Lower leg skin (tissue), 4 donors: ENCODE data around the gene KAZN. TPM values are rescaled to one million over a fixed set of nuclear protein-coding genes. Genes with fewer than 3 reads are reported as not detected.

Experiments used
- DNase-seq, 2 donors: peaks; one replicate each; pipeline ENCODE4 v3.0.0-alpha.2; 2019; ENCODE audit warnings: low spot score in 2 of 2
- H3K4me3 ChIP-seq: fragments of 200-600 bp; sonication (generic); 2 replicates; pipeline ENCODE4 v1.5.1; 2017; ENCODE audit warnings: mild to moderate bottlenecking, low read depth; ENCODE audit not compliant: poor library complexity, severe bottlenecking
- POLR2A ChIP-seq, 2 donors: fragments of 450-650 bp; IDR thresholded peaks; one replicate each; pipeline ENCODE4 v1.6.1; 2016 to 2017; ENCODE audit warnings: antibody characterized with exemption in 2 of 2, mild to moderate bottlenecking in 1 of 2, moderate library complexity in 1 of 2
- whole genome bisulfite sequencing, 2 donors: methylation state at CpG; one replicate each; pipeline ENCODE4 v1.1.5; 2018; 5-methylcytosine and 5-hydroxymethylcytosine counted together
- intact Hi-C: fragments of 100-400 bp; cut with DNase I; formaldehyde crosslinking; loops from one replicate; pipeline ENCODE4 v1.15.0; 2023; ENCODE audit warnings: low total_unique reads
- total RNA-seq, 4 donors: library from RNA; depleted of rRNA; stranded (reverse); fragments of >200 nt; gene quantifications; one replicate each; pipeline ENCODE4 v1.1.0, GENCODE V29; 2016
- TF ChIP-seq, protein P1 (sequence below), 3 donors: fragments of 450-650 bp; IDR thresholded peaks; one replicate each; pipeline ENCODE4 v1.5.1; 2016; ENCODE audit warnings: antibody characterized with exemption in 3 of 3, mild to moderate bottlenecking in 3 of 3, moderate library complexity in 2 of 3

KAZN gene
- total RNA-seq, 4 donors from 2014 or later: 21.4 to 36.0 (median 28.4) TPM

DNA sequence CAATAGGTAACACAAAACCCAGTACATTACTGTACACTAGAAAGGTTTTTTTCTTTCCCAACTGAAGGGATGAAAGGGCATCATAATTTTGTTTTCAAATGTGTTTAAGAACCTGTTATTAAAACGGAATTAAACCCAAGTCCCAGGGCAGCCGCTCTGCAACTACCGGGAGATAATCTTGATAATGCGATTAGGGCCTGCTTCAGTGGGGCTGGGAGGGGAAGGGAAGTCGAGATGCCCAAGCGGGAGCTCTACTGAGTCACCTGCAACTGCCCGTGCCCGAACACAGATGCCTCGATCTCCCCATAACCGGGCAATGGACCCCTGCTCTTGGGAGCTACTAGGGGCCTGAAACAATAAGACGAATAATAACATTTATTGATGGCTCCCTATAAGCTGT is 61.4 kb downstream of the KAZN start:
- DNase-seq: no peak
- TF ChIP-seq, protein P1, sequence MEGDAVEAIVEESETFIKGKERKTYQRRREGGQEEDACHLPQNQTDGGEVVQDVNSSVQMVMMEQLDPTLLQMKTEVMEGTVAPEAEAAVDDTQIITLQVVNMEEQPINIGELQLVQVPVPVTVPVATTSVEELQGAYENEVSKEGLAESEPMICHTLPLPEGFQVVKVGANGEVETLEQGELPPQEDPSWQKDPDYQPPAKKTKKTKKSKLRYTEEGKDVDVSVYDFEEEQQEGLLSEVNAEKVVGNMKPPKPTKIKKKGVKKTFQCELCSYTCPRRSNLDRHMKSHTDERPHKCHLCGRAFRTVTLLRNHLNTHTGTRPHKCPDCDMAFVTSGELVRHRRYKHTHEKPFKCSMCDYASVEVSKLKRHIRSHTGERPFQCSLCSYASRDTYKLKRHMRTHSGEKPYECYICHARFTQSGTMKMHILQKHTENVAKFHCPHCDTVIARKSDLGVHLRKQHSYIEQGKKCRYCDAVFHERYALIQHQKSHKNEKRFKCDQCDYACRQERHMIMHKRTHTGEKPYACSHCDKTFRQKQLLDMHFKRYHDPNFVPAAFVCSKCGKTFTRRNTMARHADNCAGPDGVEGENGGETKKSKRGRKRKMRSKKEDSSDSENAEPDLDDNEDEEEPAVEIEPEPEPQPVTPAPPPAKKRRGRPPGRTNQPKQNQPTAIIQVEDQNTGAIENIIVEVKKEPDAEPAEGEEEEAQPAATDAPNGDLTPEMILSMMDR (IDR thresholded peaks at IDR 0.05): no peak
- no peak for TF ChIP-seq POLR2A (IDR thresholded peaks at IDR 0.05)
- intact Hi-C loops: no loop called here
- WGBS, 2 donors: 87 to 94% methylated on average over 11 of the region's 11 CpGs
- no peak overlapping the region for H3K4me3 ChIP-seq

DNA sequence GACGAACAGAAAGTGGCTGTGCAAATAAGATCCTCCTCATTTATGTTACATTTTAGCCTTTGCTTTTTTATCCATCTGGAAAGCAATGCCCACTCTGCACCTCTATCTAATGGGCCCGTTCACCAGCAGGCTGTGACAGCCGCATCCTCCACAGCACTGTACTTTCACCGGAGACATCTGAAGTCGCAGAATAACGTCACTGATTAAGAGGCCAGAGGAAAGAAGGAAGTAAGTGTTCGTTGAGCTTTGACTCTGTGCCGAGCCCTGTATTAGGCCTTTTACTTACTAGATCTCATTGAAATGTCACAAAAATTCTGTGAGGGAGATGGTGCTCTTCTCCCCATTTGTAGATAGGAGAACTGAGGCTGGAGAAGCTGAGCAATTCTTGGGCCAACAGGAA is 62.3 kb downstream of the KAZN start:
- TF ChIP-seq, protein P1 (IDR thresholded peaks at IDR 0.05): no peak
- no peak for TF ChIP-seq POLR2A (IDR thresholded peaks at IDR 0.05)
- H3K4me3 ChIP-seq: no peak overlapping the region
- intact Hi-C loops: no loop called here
- 67 to 69% methylated on average over 8 of the region's 8 CpGs for WGBS, 2 donors
- DNase-seq: no peak

DNA sequence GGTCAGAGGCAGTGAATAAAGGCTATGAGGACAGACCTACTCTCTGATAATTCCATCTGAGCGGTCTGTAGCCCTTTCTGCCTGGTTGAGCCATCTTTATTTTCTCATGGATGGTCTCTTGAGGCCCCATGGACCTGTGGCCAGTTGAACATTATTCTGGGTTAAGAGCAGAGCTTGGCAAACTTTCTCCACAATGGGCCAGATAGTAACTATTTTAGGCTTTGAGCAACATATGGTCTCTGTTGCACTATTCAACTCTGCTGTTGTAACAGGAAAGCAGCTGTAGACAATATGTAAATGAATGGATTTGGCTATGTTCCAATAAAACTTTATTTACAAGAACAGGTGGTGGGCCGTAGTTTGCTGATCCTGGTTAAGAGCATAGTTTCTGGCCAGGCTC is 62.7 kb downstream of the KAZN start:
- TF ChIP-seq, protein P1 (IDR thresholded peaks at IDR 0.05): no peak
- TF ChIP-seq POLR2A (IDR thresholded peaks at IDR 0.05): no peak
- WGBS, 2 donors: 81 to 82% methylated on average over 2 of the region's 2 CpGs
- no peak overlapping the region for H3K4me3 ChIP-seq
- DNase-seq: no peak
- intact Hi-C loops: no loop called here

DNA sequence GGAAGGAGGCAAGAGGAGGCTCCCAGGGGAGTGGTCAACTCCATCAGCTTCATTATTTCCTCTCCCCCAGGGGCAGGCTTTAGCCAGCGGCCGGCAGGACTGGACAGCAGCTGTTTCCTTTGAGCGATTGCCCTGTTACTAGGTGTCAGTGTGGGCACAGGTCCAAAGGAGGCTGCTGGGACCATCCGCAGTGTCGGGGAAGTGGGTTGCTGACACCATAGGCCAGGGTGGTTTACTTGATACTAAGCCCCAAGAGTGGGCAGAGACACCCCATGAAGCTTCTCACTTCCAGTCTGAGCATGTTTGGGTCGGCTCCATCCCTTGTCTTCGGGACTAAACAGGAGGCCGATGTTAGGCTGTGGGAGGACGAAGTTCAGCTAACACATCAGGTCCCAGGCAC is 63.6 kb downstream of the KAZN start:
- intact Hi-C loops: no loop called here
- no peak overlapping the region for H3K4me3 ChIP-seq
- WGBS, 2 donors: 70 to 83% methylated on average over 6 to 9 of the region's 9 CpGs
- no peak for TF ChIP-seq POLR2A (IDR thresholded peaks at IDR 0.05)
- TF ChIP-seq, protein P1 (IDR thresholded peaks at IDR 0.05): no peak
- DNase-seq: no peak

DNA sequence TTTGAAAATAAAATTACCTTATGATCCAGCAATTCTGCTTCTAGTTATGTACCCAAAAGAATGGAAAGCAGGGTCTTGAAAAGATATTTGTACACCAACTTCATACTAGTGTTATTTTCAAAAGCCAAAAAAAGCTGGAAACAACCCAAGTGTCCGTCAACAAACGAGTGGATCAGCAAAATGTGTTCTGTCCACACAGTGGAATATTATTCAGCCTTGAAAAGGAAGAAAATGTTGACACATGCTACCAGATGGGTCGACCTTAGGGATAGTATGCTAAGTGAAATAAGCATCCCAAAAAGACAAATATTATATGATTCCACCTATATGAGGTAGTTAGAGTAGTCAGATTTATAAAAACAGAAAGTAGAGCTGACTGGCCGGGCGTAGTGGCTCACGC is 65.3 kb downstream of the KAZN start:
- intact Hi-C loops: no loop called here
- no peak overlapping the region for H3K4me3 ChIP-seq
- 89 to 97% methylated on average over 6 of the region's 6 CpGs for WGBS, 2 donors
- TF ChIP-seq, protein P1 (IDR thresholded peaks at IDR 0.05): no peak
- TF ChIP-seq POLR2A (IDR thresholded peaks at IDR 0.05): no peak
- DNase-seq: no peak

DNA sequence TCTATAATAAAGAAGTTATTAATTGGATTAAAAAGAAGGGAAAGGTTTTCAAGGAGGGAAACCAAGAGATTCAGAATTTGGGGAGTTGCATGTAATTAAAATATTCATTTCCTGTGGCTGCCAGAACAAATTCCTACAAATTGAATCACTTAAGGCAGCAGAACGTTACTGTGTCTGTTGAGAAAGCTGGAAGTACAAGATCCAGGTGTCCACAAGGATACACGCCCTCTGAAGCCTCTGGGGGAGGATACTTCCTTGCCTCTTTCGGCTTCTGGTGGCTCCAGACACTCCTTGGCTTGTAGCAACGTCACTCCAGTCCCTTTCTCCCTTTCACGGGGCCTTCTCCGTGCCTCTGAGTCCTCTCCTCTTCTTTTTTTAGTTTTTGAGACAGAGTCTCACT is 67.9 kb downstream of the KAZN start:
- intact Hi-C loops: no loop called here
- H3K4me3 ChIP-seq: no peak overlapping the region
- no peak for DNase-seq
- TF ChIP-seq, protein P1 (IDR thresholded peaks at IDR 0.05): no peak
- TF ChIP-seq POLR2A (IDR thresholded peaks at IDR 0.05): no peak
- WGBS, 2 donors: 63 to 66% methylated on average over 6 of the region's 6 CpGs
